GM18873 (cell line): Measurements from ENCODE around the gene CTNNB1.
"Not testable (repeated sequence)": the region's sequence is repeated elsewhere in the genome, so short reads cannot be mapped to it uniquely, and the experiment has no call there.

Experiments
- ATAC-seq: cut with Tn5 transposase; IDR thresholded peaks from one replicate; pipeline ENCODE4 v1.9.1; 2021; ENCODE audit warnings: mild to moderate bottlenecking, moderate library complexity, moderate number of reproducible peaks; ENCODE audit not compliant: unreplicated experiment, low FRiP score

The CTNNB1 gene

DNA sequence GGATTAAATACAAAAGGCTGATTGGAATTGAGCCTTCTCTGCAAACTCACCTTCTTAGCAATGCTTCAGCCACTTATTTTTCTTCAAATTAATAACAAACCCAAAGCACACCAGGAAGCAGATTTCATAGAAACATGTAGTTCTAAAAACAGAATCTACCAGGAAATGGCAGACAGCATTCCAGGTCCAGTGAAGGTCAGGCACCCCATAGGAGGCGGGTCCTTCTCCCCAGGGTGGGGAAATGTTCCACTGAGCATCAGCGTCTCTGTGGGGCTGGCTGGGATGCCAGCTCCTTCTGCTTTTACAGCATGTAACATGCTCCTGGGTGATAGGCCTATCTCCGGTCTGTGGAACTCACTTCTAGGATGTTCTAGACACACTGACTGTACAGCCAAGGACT is 49.2 kb downstream of the CTNNB1 start:
- ATAC-seq, result no peak

DNA sequence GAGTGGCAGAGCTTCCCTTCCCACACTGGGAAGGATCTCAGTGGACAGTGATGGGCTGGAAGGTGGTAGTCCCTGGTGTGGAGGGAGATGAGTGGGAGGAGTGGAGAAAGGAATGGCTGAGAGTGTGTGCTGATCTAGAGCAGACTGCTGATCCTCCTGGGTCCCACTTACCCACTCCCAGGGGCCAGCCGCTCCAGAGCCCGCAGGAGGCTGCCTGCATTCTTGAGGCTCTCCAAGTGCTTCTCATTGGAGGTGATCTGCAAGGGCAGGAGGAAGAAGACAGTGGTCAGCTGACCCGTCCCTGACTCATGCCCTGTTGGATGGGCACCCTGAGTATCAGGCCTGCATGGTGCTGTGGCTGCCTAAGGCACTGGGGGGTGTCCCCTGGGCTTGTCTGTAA is 50.0 kb downstream of the CTNNB1 start:
- no peak for ATAC-seq

DNA sequence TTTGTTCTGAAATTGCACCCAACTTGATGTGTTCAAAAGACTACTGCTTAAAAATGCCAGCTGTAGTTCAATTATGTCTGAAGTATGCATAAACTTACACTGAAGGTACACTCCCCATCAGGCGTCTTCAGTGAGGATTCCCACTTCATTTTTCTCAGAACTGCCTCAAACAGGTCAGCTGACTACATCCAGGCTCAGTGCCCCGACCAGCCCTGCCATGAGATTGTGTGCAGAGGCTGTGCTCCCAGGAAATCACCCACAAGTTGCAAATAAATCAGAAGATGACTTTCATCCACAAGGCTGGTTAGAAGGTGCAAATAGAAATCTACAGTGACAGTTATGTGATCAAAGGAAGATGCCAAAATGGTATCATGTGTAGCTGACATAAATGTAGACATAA is 51.5 kb downstream of the CTNNB1 start:
- ATAC-seq, result no peak

DNA sequence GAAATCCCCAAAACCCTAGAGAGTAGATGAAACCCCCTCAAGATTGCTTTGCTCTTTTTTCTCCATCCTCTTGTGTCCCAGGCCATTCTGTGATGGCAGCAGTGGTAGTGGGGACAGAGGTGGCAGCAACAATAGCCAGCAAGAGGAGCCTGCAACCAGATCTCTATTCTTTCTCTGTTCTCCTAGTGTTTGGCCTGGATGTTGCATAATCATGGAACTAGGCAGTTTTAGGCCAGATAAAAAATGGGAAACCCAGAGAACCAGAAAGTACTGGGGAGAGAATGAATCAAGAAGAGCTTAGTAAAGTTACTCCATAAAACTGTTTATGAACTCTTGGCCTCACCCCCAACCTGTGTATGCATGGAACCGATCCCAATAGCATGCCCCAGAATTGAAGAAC is 52.3 kb downstream of the CTNNB1 start:
- no peak for ATAC-seq

DNA sequence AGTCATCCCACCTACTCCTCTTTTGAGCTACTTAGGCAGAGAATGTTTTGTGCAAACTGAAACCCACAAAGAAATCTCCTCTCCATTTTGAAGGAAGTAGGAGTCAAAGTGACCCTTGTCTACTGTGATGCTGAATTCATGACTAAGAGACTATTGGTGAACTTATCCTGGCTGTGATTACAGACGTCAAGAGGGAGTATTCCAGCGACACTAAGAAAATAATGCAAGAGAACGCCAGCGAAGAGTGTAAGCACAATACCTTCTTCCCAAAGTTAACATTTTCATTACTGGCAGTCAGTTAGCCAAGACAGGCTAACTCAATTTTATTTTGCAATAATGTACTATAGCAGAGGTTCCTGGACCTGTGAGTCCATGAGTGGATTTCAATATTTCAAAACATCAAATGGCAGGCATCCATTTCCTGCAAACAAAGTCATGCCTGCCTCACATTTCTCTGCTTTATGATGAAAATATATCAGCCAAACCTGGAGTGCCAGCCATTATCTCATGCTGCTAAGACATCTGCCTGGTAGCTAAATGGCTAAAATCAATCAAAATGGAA is 59.0 kb downstream of the CTNNB1 start:
- no peak for ATAC-seq

DNA sequence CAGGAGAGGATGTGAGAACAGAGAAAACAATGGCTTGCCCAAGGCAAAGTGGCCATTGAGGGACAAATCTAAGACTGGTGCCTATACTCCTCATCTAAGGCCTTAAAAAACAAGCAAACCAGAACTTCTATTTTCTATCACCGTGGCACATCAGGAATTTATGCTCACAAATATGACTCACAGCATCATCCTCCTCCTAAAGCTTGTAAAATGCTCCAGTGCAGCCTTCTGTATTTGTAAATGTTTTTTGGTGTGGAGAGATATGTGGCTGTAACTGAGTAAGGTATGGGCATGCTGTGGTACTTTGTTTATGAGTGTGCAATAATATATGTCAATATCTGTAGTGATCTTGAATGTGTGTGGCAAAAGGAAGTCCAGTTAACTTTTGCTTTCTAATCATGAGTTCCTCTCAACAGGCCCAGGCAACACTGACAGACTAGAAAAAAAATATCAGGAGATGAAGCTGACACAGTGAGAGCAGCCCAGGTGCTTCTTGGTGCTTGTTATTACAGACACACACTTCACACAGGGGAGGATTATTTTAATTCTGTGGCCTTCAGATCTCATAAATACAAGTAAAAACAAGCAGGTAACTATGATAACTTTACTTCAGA is 60.3 kb downstream of the CTNNB1 start:
- no peak for ATAC-seq

DNA sequence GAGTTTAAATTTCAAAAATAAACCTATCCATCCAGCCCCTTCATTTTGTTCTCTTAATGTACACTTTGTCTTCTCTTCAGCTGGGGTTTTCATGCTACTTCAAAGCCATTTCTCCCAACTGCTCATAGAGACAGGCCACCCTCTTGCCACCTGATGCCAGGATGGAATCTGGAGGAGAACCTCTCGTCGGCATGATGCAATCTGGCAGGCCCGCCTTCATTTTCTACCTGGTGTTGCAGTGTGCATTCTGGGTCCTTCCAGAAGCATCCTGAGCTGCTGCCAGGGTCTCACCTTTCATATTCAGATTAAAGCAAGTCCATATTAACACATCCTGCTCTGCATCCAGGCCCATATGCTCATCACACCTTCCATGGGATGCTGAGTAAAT is 60.8 kb downstream of the CTNNB1 start:
- no peak for ATAC-seq

DNA sequence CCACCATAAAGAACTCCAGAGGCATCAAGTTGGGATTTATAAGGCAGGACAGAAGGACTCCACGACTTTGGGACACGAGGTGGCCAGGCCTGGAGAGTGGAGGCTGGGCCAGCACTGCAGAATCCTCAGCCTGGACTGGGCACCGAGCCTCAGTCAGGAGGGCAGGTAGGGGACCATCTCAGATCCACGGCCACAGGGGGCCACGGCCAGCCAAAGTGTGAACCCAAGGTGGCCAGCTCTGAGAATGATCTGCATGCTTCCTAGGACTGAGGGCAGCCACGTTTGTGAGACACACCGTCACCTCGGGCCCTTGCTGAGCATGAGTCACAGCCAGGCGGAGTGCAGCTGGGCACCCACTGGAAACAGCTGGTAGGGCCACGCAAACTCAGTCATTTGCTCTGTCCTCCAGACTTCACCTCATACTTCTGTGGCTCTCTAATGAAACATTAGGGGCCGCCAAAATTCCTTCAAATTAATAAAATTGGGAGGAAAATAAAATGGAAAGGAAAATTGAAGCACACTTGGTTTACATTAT is 65.8 kb downstream of the CTNNB1 start:
- ATAC-seq, result no peak

DNA sequence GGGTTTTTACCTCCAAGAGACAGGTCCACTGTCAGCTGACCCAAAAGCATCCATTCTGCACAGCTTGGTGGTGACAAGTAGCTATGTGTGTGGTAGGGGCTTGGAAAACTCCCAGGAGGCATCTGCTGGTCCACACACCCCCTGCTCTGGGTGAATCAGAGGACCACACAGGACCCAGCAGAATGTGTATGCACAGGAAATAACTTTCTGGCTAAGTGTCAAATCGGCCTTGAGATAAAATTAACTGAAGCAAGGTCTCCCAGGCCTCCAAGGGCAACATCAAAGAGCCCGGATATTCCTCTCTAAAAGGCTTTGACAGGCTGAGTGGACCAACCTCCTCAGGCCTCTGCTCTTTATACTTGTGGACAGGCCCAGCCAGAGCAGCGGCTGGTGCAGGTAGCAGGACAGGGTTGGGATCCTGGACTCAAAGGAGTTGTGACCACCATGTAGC is 66.5 kb downstream of the CTNNB1 start:
- ATAC-seq, result no peak

DNA sequence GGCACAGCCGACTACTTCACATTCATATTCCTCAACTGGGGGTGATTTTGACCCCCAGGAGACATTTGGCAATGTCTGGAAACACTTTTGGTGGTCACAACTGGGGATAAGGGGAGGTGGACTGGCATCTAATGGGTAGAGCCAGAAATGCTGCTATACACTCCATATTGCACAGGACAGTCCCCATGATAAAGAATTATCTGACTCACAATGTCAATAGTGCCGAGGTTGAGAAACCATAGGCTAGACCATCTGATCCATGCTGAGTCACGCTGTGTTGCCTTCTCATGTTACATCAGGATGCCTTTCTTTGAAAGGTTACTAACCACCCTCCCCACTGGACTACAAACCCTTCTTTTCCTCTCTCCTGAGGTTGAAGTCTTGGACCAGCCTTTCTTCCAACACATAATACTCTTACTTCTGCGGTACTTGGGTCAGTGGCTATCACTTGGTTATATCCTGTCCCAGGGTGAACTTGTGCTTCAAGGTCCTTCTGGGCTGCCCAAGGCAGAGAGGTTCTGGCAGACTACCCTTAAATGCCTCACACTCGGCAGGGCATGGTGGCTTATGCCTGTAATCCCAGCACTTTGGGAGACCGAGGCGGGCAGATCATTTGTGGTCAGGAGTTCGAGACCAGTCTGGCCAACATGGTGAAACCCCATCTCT is 68.8 kb downstream of the CTNNB1 start:
- ATAC-seq, result no peak

DNA sequence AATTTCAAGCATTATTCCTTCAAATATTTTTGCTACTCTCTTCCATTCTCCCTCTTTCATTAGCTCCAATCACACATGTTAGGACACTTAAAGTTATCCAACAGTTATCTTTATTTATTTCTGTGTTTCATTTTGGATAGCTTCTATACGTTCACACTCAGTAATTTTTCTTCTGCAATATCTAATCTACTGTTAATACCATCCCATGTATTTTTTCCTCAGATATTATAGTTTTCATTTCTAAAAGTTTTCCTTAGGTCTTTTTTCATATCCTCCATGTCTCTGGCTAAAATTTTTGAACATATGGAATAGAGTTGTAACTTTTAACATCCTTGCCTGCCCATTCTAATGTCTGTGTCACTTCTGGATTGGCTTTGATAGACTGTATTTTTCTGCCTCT is 73.4 kb downstream of the CTNNB1 start:
- ATAC-seq, result no peak

DNA sequence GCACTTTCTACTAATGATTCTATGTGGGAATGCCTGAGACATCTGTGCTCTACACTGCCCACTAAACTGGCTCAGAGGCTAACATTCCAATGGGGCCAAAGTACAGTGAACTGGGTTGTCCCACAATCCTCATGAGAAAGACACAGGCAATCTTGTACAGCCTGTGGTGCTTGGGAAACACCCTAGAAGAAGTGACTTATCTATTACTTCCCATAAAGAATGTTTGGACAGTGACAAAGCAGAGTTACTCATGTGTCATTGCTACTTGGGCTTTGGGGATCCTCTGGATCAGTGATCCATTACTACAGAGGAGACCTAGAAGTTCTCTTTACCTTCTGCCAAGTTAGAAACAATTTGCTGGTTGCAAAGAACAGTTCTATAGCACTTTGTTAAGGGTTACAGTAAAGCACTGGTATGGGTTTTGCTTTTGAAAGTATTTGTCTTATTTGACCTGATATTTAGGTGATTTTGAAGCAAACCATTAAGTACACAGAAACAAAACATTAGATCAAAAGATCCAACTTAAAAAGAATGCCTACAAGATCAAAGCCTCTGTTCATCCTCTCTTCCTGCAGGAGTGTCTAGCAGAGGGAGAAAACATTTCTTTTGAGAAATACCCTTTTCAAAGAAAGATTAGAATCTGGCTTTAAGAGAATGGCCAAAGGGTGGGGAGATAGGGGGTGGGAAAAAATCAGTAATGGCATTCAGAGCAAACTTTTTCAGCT is 75.8 kb downstream of the CTNNB1 start:
- ATAC-seq, result no peak

DNA sequence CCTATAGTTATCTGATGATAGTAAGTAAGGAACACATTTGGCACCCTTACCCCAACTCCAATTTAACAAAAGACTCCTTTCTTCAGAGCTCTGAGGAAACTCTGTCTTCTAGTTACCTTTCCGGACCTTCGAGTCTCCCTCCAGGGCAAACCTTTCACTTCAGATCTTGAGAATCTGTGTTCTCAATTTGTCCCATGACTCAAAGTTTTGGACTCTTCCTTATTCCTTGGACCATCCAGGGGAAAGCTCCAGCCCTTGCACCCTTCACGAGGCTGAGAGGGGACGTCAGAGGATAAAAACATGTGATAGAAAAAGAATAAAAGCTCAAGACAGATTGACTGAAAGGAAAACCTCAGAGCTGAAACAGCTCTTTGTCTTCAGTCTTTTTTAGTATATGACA is 76.9 kb downstream of the CTNNB1 start:
- ATAC-seq, result no peak

DNA sequence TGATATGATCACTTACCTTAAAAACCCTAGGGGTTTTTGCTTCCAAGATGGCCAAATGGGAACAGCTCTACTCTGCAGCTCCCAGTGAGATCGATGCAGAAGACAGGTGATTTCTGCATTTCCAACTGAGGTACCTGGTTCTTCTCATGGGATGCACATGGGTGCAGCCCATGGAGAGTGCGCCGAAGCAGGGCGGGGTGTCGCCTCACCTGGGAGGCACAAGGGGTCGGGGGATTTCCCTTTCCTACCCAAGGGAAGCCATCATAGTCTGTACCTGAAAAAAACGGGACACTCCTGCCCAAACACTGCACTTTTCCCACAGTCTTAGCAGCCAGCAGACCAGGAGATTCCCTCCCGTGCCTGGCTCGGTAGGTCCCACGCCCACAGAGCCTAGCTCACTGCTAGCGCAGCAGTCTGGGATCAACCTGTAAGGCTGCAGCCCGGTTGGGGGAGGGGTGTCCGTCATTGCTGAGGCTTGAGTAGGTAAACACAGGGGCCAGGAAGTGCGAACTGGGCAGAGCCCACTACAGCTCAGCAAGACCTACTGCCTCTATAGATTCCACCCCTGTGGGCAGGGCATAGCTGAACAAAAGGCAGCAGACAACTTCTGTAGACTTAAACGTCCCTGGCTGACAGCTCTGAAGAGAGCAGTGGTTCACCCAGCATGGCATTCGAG is 78.6 kb downstream of the CTNNB1 start:
- no peak for ATAC-seq

DNA sequence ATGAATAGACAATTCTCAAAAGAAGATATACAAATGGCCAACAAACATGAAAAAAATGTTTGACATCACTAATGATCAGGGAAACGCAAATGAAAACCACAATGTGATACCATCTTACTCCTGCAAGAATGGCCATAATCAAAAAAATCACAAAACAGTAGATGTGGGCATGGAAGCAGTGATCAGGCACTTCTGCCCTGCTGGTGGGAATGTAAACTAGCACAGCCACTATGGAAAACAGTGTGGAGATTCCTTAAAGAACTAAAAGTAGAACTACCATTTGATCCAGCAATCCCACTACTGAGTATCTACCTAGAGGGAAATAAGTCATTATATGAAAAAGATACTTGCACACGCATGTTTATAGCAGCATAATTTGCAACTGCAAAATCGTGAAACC is 85.6 kb downstream of the CTNNB1 start:
- ATAC-seq, result not testable (repeated sequence)

DNA sequence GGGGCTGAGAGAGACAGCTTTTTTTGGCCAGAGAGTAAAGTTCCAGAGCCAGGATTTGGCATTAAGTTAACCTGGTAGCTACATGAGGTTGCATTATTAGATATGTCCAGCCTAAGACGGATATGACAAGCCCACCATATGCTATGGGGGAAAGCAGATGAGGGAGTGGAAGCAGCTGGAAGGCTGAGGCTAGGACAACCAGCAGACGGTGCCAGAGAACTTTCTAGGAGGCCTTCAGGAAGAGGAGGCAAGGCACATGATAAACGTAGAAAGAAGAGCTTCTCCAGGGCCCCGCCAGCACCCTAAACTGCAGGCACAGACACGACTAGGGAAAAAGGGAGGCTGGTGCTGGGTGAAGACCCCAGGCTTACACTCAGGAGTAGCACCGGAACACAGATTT is 87.0 kb downstream of the CTNNB1 start:
- ATAC-seq, result no peak

DNA sequence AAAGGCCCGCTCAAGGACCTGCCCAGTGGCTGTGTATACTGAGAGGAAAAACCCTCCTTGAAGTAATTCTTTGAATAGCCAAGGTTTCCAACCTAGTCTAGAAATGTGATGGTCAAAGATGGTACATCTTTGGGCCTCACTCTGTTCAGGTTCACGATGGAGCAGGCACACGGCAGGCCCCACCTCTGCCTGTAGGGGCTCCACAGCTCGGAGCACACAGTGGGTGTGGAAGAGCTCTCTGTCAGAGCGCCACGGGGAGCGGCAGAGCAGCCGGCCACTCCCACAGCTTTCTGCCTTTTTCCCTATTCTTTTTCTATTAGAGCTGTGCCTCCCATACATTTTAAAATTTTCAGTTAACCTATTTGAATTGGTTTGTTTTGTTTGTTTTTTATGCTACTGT is 89.5 kb downstream of the CTNNB1 start:
- ATAC-seq, result no peak
